HepG2 (cell line): ENCODE data around the gene KDM1B. TPM values are rescaled to one million over a fixed set of nuclear protein-coding genes. Genes with fewer than 3 reads are reported as not detected.

Experiments used
- ARID3A ChIP-seq: IDR thresholded peaks from 2 replicates; pipeline ENCODE4 v1.6.1; 2012; ENCODE audit warnings: low read depth, low read length, improper control_type of control experiment
- CTCF ChIP-seq: sonication (generic); formaldehyde crosslinking; IDR thresholded peaks from 2 replicates; pipeline ENCODE4 v1.5.0; 2020; ENCODE audit warnings: mild to moderate bottlenecking, missing genetic modification reagents, moderate library complexity
- DMAP1 ChIP-seq: IDR thresholded peaks from 2 replicates; pipeline ENCODE4 v1.6.1; 2016
- ELF1 ChIP-seq: sonication (generic); formaldehyde crosslinking; IDR thresholded peaks from 2 replicates; pipeline ENCODE4 v1.4.0; 2020; ENCODE audit warnings: missing genetic modification reagents
- ETV5 ChIP-seq: IDR thresholded peaks from 2 replicates; pipeline ENCODE4 v1.6.1; 2018; ENCODE audit warnings: missing biosample characterization, missing genetic modification reagents, inconsistent platforms, borderline replicate concordance
- HES4 ChIP-seq: sonication (generic); formaldehyde crosslinking; IDR thresholded peaks from 2 replicates; pipeline ENCODE4 v1.9.0; 2021; ENCODE audit warnings: mild to moderate bottlenecking, missing genetic modification reagents, borderline replicate concordance
- HMGA1 ChIP-seq: sonication (generic); formaldehyde crosslinking; conservative IDR thresholded peaks from 2 replicates; pipeline ENCODE4 v1.4.0; 2020; ENCODE audit warnings: missing genetic modification reagents
- HOXA7 ChIP-seq: sonication (generic); formaldehyde crosslinking; IDR thresholded peaks from 2 replicates; pipeline ENCODE4 v1.8.1; 2022; ENCODE audit warnings: mild to moderate bottlenecking, missing genetic modification reagents, moderate library complexity
- IKZF4 ChIP-seq: sonication (generic); formaldehyde crosslinking; IDR thresholded peaks from 2 replicates; pipeline ENCODE4 v1.5.1; 2020; ENCODE audit warnings: borderline replicate concordance, mild to moderate bottlenecking, low read depth, missing genetic modification reagents; ENCODE audit errors: not compliant biosample characterization
- KAT8 ChIP-seq: IDR thresholded peaks from 2 replicates; pipeline ENCODE4 v1.6.1; 2016; ENCODE audit warnings: missing genetic modification reagents, missing compliant biosample characterization
- KDM5A ChIP-seq: fragments of 200-600 bp; sonication (generic); IDR thresholded peaks from 2 replicates; pipeline ENCODE4 v1.7.0; 2018; ENCODE audit warnings: antibody characterized with exemption, mild to moderate bottlenecking, low read length, borderline replicate concordance
- KLF15 ChIP-seq: sonication (generic); formaldehyde crosslinking; IDR thresholded peaks from 2 replicates; pipeline ENCODE4 v1.8.1; 2023; ENCODE audit warnings: borderline replicate concordance, mild to moderate bottlenecking, inconsistent platforms, missing genetic modification reagents, mixed read lengths
- MEIS2 ChIP-seq: sonication (generic); formaldehyde crosslinking; IDR thresholded peaks from 2 replicates; pipeline ENCODE4 v1.9.0; 2021; ENCODE audit warnings: mild to moderate bottlenecking, missing genetic modification reagents
- NR3C1 ChIP-seq: sonication (generic); formaldehyde crosslinking; IDR thresholded peaks from 2 replicates; pipeline ENCODE4 v1.4.0; 2020; ENCODE audit warnings: missing genetic modification reagents
- PBX3 ChIP-seq: sonication (generic); formaldehyde crosslinking; IDR thresholded peaks from 2 replicates; pipeline ENCODE4 v1.8.1; 2023; ENCODE audit warnings: missing genetic modification reagents, inconsistent platforms, borderline replicate concordance
- RAD21 ChIP-seq: fragments of 450-650 bp; formaldehyde crosslinking; IDR thresholded peaks from 2 replicates; pipeline ENCODE4 v1.5.0; 2020; ENCODE audit warnings: mild to moderate bottlenecking
- RNF2 ChIP-seq: fragments of 450-650 bp; conservative IDR thresholded peaks from 2 replicates; pipeline ENCODE4 v1.6.1; 2016; ENCODE audit warnings: low read depth
- SMAD3 ChIP-seq: sonication (generic); formaldehyde crosslinking; IDR thresholded peaks from 2 replicates; pipeline ENCODE4 v1.4.0; 2020; ENCODE audit warnings: missing genetic modification reagents
- SP4 ChIP-seq: sonication (generic); formaldehyde crosslinking; IDR thresholded peaks from 2 replicates; pipeline ENCODE4 v1.8.1; 2023; ENCODE audit warnings: mild to moderate bottlenecking, missing genetic modification reagents
- SRSF1 ChIP-seq: fragments of 200-400 bp; formaldehyde crosslinking; optimal IDR thresholded peaks from 2 replicates; pipeline ENCODE3; 2017; ENCODE audit warnings: mild to moderate bottlenecking, low read depth, low read length, moderate library complexity
- ZBTB14 ChIP-seq: sonication (generic); formaldehyde crosslinking; IDR thresholded peaks from 2 replicates; pipeline ENCODE4 v1.4.0; 2020; ENCODE audit warnings: missing genetic modification reagents
- ZBTB7A ChIP-seq: sonication (generic); formaldehyde crosslinking; IDR thresholded peaks from 2 replicates; pipeline ENCODE4 v1.8.0; 2022; ENCODE audit warnings: mild to moderate bottlenecking, missing genetic modification reagents
- ZFP36L2 ChIP-seq: sonication (generic); formaldehyde crosslinking; IDR thresholded peaks from 2 replicates; pipeline ENCODE4 v1.4.0; 2020; ENCODE audit warnings: missing genetic modification reagents
- ZNF260 ChIP-seq: sonication (generic); formaldehyde crosslinking; IDR thresholded peaks from 2 replicates; pipeline ENCODE4 v1.4.0; 2020; ENCODE audit warnings: missing genetic modification reagents, low read depth, mild to moderate bottlenecking, borderline replicate concordance
- ZNF3 ChIP-seq: IDR thresholded peaks from 2 replicates; pipeline ENCODE4 v1.7.0; 2017; ENCODE audit warnings: inconsistent platforms
- ZNF510 ChIP-seq: sonication (generic); formaldehyde crosslinking; IDR thresholded peaks from 2 replicates; pipeline ENCODE4 v1.4.0; 2020; ENCODE audit warnings: low read depth, mild to moderate bottlenecking, missing genetic modification reagents
- polyA plus RNA-seq, 8 experiments: library from polyadenylated mRNA; depleted of rRNA in 3 of 8; stranded (reverse) in 7 of 8; unstranded in 1 of 8; fragments of >200 nt; fragmentation: Illumina TruSeq in 4 of 8; extraction: Trizol in 4 of 8; gene quantifications; 2 replicates each; pipeline versions ENCODE4 v1.2.1 to v1.2.3, GENCODE V29; 2011 to 2016; ENCODE audit warnings: low read depth in 4 of 8, missing spikeins in 1 of 8, mixed read lengths in 1 of 8; ENCODE audit not compliant: insufficient read depth in 1 of 8
- total RNA-seq, 5 experiments: library from RNA; depleted of rRNA; stranded (reverse); fragments of >200 nt; fragmentation: Illumina TruSeq; extraction: Trizol; gene quantifications; 2 replicates each; pipeline ENCODE4 v1.2.3, GENCODE V29; 2016; ENCODE audit warnings: low read depth in 1 of 5

The KDM1B gene
- total and polyA plus RNA-seq, 2 of the 13 experiments (the other 11 are each of a cell fraction or from before 2014, with no cell fraction given) = 9.8 to 13.2 TPM

- TF ChIP-seq CTCF (CRISPR knock-in tag) (peak; percentile 75), NR3C1 (CRISPR knock-in tag) (no peak), SP4 (CRISPR knock-in tag) (peak; percentile 45), SMAD3 (CRISPR knock-in tag) (no peak; the same call in 1 of the 2 replicates), MEIS2 (CRISPR knock-in tag) (no peak), ZBTB7A (CRISPR knock-in tag) (0 out of 2 replicates have a peak, but pooled peaks have one; percentile 37), ETV5 (CRISPR knock-in tag) (peak; percentile 63; the same call in 1 of the 2 replicates), IKZF4 (peak; percentile 28), KDM5A (peak; percentile 37; the same call in 1 of the 2 replicates), RAD21 (CRISPR knock-in tag) (peak; percentile 27; the same call in 1 of the 2 replicates), ELF1 (CRISPR knock-in tag) (peak; percentile 62), ZFP36L2 (CRISPR knock-in tag) (no peak), ZNF510 (no peak), ARID3A (no peak), ZBTB14 (CRISPR knock-in tag) (peak; percentile 70), SRSF1 (no peak), DMAP1 (CRISPR knock-in tag) (peak; percentile 44), PBX3 (no peak), HES4 (CRISPR knock-in tag) (0 out of 2 replicates have a peak, but pooled peaks have one; percentile 29), HOXA7 (0 out of 2 replicates have a peak, but pooled peaks have one; percentile 7), ZNF3 (CRISPR knock-in tag) (no peak; the same call in 1 of the 2 replicates), HMGA1 (CRISPR knock-in tag) (no peak), KAT8 (0 out of 2 replicates have a peak, but pooled peaks have one; percentile 67), KLF15 (CRISPR knock-in tag) (no peak), RNF2 (peak; percentile 31; the same call in 1 of the 2 replicates), ZNF260 (CRISPR knock-in tag) (no peak)
These were observed 109.1 kb downstream of the KDM1B start, which contains the start of gene DEK (continued) for GRCh38 chr6:18264219-18264922.
